ENCODE measurements around the gene LNX1. TPM values are rescaled to one million over a fixed set of nuclear protein-coding genes. Genes with fewer than 3 reads are reported as not detected.

LNX1 gene
- total and polyA plus RNA-seq, 2 of the 8 experiments (the other 6 are each of a cell fraction or from before 2014, with no cell fraction given), result 2.7 to 3.8 TPM

- Histone ChIP-seq H3K9me3 (ENCODE audit: insufficient read depth in 2 of 2, low read depth in 1 of 2, low read length in 1 of 2) (no peaks in the 10 kb centered on the region), H3K4me2 (ENCODE audit: insufficient read depth in 1 of 2, low read depth in 2 of 2, low read length in 2 of 2) (no peak overlapping the region), H3K27ac (ENCODE audit: low read depth, low read length) (no peak overlapping the region), H3K14ac (ENCODE audit: insufficient read length) (no peak overlapping the region), H3K18ac (ENCODE audit: extremely low read depth, low read length) (no peak overlapping the region), H3K4ac (replicated peaks; ENCODE audit: insufficient read length, low read depth, low read length) (no peak overlapping the region), H3K4me3 (ENCODE audit: extremely low read depth in 1 of 4, insufficient read depth in 2 of 4, low read depth in 3 of 4, low read length in 4 of 4) (no peak overlapping the region), H3K23ac (ENCODE audit: insufficient read length) (no peak overlapping the region), H3K79me1 (ENCODE audit: low read depth, low read length) (no peaks in the 10 kb centered on the region), H3K23me2 (ENCODE audit: low read depth, low read length) (no peaks in the 10 kb centered on the region; the same call in 1 of the 2 replicates), H2BK20ac (ENCODE audit: low read length) (no peak overlapping the region), H3K27me3 (replicated peaks in 1 of 4; ENCODE audit: control insufficient read depth in 3 of 4, extremely low read depth in 1 of 4, insufficient read depth in 3 of 4, low read length in 3 of 4) (no peaks in the 10 kb centered on the region), H2BK5ac (ENCODE audit: low read depth, low read length) (no peak overlapping the region), H2AK5ac (ENCODE audit: low read depth, low read length) (no peak overlapping the region), H2BK12ac (ENCODE audit: low read depth, low read length) (no peak overlapping the region), H2BK15ac (ENCODE audit: low read length) (no peak overlapping the region), H3K56ac (replicated peaks; ENCODE audit: insufficient read length, low read depth, low read length) (no peak overlapping the region), H3K4me1 (replicated peaks in 1 of 4; ENCODE audit: control insufficient read depth in 3 of 4, insufficient read depth in 4 of 4, low read length in 3 of 4) (no peaks in the 10 kb centered on the region), H4K20me1 (replicated peaks in 1 of 2; ENCODE audit: control insufficient read depth in 1 of 2, insufficient read depth in 2 of 2, low read length in 2 of 2) (no peaks in the 10 kb centered on the region), H4K5ac (ENCODE audit: insufficient read length, low read depth, low read length) (no peak overlapping the region), H4K91ac (replicated peaks; ENCODE audit: insufficient read length, low read length) (no peak overlapping the region), H2AFZ (ENCODE audit: low read length) (no peak overlapping the region), H4K8ac (ENCODE audit: extremely low read depth, insufficient read depth, low read length) (no peak overlapping the region), H3K36me3 (ENCODE audit: control insufficient read depth in 2 of 4, insufficient read depth in 4 of 4, low read length in 3 of 4) (no peaks in the 10 kb centered on the region), H3K79me2 (ENCODE audit: control insufficient read depth in 1 of 2, insufficient read depth in 2 of 2, low read length in 2 of 2) (no peaks in the 10 kb centered on the region), H2BK120ac (replicated peaks; ENCODE audit: low read depth, low read length) (no peak overlapping the region), H3K9ac (replicated peaks in 1 of 4; ENCODE audit: extremely low read depth in 1 of 4, low read depth in 3 of 4, low read length in 3 of 4) (no peak overlapping the region)
- DNase-seq (ENCODE audit: low read depth in 1 of 2, low spot score in 2 of 2), result no peak
- no peak for FAIRE-seq
- POLR2A ChIA-PET (ENCODE audit: partially characterized antibody), result no interaction called here
- WGBS, 2 experiments (ENCODE audit: extremely low coverage in 1 of 2, insufficient coverage in 1 of 2, insufficient read length in 1 of 2, insufficient replicate concordance in 2 of 2, low coverage in 1 of 2, low lambda C conversion rate in 2 of 2, missing lambda C conversion rate in 1 of 2), result 92% methylated on average over 2 of the region's 2 CpGs; no CpG with 5 or more reads in 1 of the 2 experiments
- CTCF ChIA-PET (ENCODE audit: partially characterized antibody), result interaction anchor here (0.6 to 3.5 kb wide), 3 partner anchors 11 to 133 kb away, joined by 3 to 18 read pairs (median 3); no protein-coding TSS in a partner anchor
- TF ChIP-seq MAFK (IDR thresholded peaks at IDR 0.05; ENCODE audit: low read depth, low read length) (no peak), POLR2AphosphoS5 (IDR thresholded peaks at IDR 0.05; ENCODE audit: low read depth, low read length) (no peak)
- TF ChIP-seq, protein P1, sequence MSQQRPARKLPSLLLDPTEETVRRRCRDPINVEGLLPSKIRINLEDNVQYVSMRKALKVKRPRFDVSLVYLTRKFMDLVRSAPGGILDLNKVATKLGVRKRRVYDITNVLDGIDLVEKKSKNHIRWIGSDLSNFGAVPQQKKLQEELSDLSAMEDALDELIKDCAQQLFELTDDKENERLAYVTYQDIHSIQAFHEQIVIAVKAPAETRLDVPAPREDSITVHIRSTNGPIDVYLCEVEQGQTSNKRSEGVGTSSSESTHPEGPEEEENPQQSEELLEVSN (IDR thresholded peaks at IDR 0.05), result no peak
Measured at GRCh38 chr4:53616219-53616618, 24.9 kb upstream of the LNX1 start.

Measured in H1 (cell line).